IPS-NIHi11 (cell line): ENCODE results near the gene CKS1B.

Experiments used
- DNase-seq: peaks from one replicate; pipeline ENCODE4 v3.0.0; 2012; ENCODE audit warnings: mixed read lengths, low spot score

CKS1B gene

GRCh38 chr1:154974102-154974807 lies at the start of gene CKS1B:
Gene CKS1B (plus strand): TSS chr1:154974681. CDS start chr1:154974746, 65 bp downstream.
- DNase-seq, result peak; percentile 80

GRCh38 chr1:154925335-154926170 lies 48.9 kb upstream of the CKS1B start:
- no peak for DNase-seq

- DNase-seq, result no peak
Observed at GRCh38 chr1:154926201-154926600, 48.3 kb upstream of the CKS1B start.

- DNase-seq, result peak; percentile 52
Observed at GRCh38 chr1:154931940-154932487, 42.5 kb upstream of the CKS1B start.

- DNase-seq, result no peak
Observed at GRCh38 chr1:154934358-154934948, 40.0 kb upstream of the CKS1B start.

- DNase-seq, result no peak
Observed at GRCh38 chr1:154935749-154936554, 38.5 kb upstream of the CKS1B start.

GRCh38 chr1:154936555-154937084 lies 37.9 kb upstream of the CKS1B start, which contains the start of gene PMVK:
Gene PMVK (minus strand): TSS chr1:154936719. CDS start chr1:154936685, 34 bp downstream.
- peak; percentile 94 for DNase-seq

GRCh38 chr1:154937085-154937987 lies 37.1 kb upstream of the CKS1B start:
- DNase-seq, result peak; percentile 87

- no peak for DNase-seq
Observed at GRCh38 chr1:154937988-154938386, 36.5 kb upstream of the CKS1B start.

- no peak for DNase-seq
Observed at GRCh38 chr1:154938604-154939399, 35.7 kb upstream of the CKS1B start.

GRCh38 chr1:154940213-154940560 lies 34.3 kb upstream of the CKS1B start:
- no peak for DNase-seq

- no peak for DNase-seq
Observed at GRCh38 chr1:154940651-154941194, 33.8 kb upstream of the CKS1B start.

- DNase-seq, result peak; percentile 33
Observed at GRCh38 chr1:154941333-154942013, 33.0 kb upstream of the CKS1B start.

GRCh38 chr1:154943649-154944400 lies 30.7 kb upstream of the CKS1B start:
- peak; percentile 76 for DNase-seq

GRCh38 chr1:154944401-154945159 lies 29.9 kb upstream of the CKS1B start:
- no peak for DNase-seq

GRCh38 chr1:154945160-154945961 lies 29.1 kb upstream of the CKS1B start:
- no peak for DNase-seq
